Measurements from ENCODE around the gene SEMA4C. TPM values are rescaled to one million over a fixed set of nuclear protein-coding genes. Genes with fewer than 3 reads are reported as not detected.
A peak's percentile ranks its signal among the peaks of the same experiment; 100 is the strongest.

Gene SEMA4C
- total and polyA plus RNA-seq, 8 donors, result 6.7 to 21.8 (median 10.0) TPM

DNA sequence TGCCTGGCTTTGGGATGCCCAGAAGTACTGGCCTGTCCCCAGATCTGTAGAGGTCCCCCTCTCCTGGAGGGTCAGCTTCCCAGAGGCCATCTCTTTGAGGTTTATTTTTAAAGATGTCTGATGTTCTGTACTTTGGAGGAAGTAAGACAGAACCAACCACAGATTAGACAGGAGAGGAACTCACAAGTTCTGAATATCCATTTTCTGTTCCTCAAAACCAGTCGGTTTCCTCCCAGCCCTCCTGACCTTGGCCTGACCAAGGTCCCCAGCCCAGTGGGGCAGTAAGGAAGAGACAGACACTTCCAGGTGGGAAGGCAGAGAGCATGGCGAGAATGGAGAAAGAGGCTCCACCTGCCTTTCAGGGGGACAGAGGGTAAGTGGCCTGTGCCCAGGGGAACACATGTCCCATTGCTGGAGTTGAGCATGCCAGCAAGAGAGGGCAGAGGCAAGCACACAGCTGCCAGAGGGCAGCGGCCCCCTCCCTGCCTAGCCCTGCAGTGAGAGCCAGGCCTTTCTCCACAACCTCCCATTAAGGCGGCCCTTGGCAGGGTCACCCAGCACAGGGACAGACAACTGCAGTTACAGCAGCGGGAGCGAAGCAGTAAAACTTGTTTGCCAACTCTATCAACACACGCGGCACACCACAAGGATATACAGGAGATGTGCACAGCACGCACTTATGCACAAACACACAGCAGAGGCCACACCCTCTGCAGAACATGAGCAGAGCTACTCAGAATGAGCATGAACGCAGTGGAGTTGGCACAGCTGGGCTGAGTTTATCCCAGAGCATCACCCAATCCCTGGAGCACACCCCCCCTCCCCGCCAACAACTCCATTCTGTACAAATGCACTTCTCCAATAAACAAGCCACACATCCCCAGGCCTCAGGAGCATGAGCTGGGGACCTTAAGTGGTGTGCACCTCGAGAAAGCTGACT lies 18.5 kb upstream of the SEMA4C start:
- no peaks in the 10 kb centered on the region for H3K9me3 ChIP-seq
- ATAC-seq (peak; percentile 56 to 86 (median 74)), FAIRE-seq (no peak), DNase-seq (peak in 4 of 6 donors; percentile 40 to 61 (median 57))
- H3K4me3 ChIP-seq, result no peak overlapping the region
- H3K36me3 ChIP-seq, result no peaks in the 10 kb centered on the region
- TF ChIP-seq, protein P1, sequence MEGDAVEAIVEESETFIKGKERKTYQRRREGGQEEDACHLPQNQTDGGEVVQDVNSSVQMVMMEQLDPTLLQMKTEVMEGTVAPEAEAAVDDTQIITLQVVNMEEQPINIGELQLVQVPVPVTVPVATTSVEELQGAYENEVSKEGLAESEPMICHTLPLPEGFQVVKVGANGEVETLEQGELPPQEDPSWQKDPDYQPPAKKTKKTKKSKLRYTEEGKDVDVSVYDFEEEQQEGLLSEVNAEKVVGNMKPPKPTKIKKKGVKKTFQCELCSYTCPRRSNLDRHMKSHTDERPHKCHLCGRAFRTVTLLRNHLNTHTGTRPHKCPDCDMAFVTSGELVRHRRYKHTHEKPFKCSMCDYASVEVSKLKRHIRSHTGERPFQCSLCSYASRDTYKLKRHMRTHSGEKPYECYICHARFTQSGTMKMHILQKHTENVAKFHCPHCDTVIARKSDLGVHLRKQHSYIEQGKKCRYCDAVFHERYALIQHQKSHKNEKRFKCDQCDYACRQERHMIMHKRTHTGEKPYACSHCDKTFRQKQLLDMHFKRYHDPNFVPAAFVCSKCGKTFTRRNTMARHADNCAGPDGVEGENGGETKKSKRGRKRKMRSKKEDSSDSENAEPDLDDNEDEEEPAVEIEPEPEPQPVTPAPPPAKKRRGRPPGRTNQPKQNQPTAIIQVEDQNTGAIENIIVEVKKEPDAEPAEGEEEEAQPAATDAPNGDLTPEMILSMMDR (IDR thresholded peaks at IDR 0.05), result no peak
- peak overlapping the region in 3 of 4 donors; percentile 1 to 60 (median 41) for H3K27ac ChIP-seq
- intact Hi-C loops (cut with DNase I), result no loop called here
- no peaks in the 10 kb centered on the region for H3K27me3 ChIP-seq
- peaks cover 0 to 8% (median 6%) of the 10 kb centered on the region in 3 donors for H3K4me1 ChIP-seq
- 34 to 39% methylated on average over 12 of the region's 12 CpGs for WGBS, 2 donors

DNA sequence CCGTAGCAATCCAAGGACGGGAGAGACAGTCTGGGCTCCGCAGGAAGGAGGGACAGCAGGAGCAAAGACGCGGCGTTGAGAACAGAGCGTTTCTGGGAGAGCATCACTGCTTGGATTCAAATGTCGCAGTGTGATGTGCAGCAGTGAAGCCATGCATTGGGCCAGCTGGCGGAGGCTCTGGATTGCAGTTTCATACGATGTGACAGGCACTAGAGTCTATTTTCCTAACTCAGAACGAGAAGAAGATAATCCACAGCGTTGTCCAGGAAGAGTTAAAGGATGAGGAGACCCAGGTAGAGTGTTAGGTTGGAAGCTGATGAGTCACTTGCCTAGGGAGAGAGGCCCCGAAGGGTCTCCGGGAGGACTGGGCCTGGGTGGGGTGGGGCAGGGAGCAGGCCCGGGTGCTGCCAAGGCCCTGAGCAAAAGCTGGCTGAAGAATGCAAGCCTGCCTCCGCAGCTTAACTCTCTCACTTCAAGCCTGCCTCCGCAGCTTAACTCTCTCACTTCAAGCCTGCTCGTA lies 17.7 kb upstream of the SEMA4C start:
- TF ChIP-seq, protein P1 (IDR thresholded peaks at IDR 0.05), result no peak
- H3K27ac ChIP-seq, result peak overlapping the region in 3 of 4 donors; percentile 1 to 60 (median 41)
- peaks cover 0 to 8% (median 6%) of the 10 kb centered on the region in 3 donors for H3K4me1 ChIP-seq
- ATAC-seq (peak in 3 of 4 donors; percentile 5 to 15 (median 13)), DNase-seq (no peak), FAIRE-seq (no peak)
- intact Hi-C loops (cut with DNase I), result no loop called here
- no peaks in the 10 kb centered on the region for H3K9me3 ChIP-seq
- no peaks in the 10 kb centered on the region for H3K36me3 ChIP-seq
- no peak overlapping the region for H3K4me3 ChIP-seq
- no peaks in the 10 kb centered on the region for H3K27me3 ChIP-seq
- WGBS, 2 donors, result 77 to 84% methylated on average over 18 of the region's 18 CpGs

DNA sequence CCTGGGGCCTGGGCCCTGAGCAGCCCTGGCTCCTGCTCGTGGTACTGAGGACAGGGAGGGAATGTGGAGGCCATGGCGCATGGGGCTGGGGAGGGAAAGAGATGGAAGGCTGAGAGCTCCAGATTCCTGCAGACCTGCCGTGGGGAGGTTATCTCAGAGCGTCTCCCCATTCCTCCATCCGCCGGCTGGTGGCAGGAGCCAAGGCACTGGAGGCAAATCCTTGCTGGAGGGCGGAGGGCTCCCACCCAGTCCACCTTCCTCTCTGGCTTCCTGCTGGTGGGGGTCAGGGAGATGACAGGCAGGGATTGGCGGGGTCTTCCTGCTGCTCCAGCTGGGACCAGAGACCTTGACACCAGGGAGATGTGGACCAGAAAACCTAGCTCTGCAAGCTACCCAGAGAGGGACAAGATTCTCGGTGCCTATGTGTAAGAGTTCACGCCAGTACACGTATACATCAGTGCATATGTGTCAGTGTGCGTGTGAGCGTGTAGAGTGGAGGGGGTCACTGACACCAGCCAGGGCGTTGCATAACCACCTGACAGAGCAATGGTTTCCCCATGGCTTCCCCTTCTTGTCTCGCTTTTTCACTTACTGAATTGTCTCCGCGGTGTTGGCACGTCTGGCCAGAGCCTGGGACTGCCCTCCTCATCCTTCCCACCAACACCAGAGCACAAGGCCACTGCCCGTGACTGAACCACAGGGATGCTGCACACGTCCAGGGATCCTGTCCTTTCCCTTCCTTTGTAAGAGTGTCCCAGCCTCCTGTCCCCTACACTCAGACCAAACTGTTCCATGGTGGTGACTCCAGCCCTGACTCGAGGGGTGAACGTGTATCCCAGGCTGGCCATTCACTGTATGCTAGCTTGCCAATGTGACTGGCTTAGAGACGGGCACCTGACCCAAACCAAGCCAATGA lies 15.8 kb upstream of the SEMA4C start:
- TF ChIP-seq, protein P1 (IDR thresholded peaks at IDR 0.05), result no peak
- H3K27me3 ChIP-seq, result no peaks in the 10 kb centered on the region
- no peak for FAIRE-seq
- H3K36me3 ChIP-seq, result no peaks in the 10 kb centered on the region
- no peak for ATAC-seq
- no peaks in the 10 kb centered on the region for H3K9me3 ChIP-seq
- intact Hi-C loops (cut with DNase I), result no loop called here
- H3K4me1 ChIP-seq, result peaks cover 0 to 8% (median 6%) of the 10 kb centered on the region in 3 donors
- 87 to 92% methylated on average over 23 of the region's 23 CpGs for WGBS, 2 donors
- DNase-seq, result no peak
- H3K27ac ChIP-seq, result no peak overlapping the region
- H3K4me3 ChIP-seq, result no peak overlapping the region

DNA sequence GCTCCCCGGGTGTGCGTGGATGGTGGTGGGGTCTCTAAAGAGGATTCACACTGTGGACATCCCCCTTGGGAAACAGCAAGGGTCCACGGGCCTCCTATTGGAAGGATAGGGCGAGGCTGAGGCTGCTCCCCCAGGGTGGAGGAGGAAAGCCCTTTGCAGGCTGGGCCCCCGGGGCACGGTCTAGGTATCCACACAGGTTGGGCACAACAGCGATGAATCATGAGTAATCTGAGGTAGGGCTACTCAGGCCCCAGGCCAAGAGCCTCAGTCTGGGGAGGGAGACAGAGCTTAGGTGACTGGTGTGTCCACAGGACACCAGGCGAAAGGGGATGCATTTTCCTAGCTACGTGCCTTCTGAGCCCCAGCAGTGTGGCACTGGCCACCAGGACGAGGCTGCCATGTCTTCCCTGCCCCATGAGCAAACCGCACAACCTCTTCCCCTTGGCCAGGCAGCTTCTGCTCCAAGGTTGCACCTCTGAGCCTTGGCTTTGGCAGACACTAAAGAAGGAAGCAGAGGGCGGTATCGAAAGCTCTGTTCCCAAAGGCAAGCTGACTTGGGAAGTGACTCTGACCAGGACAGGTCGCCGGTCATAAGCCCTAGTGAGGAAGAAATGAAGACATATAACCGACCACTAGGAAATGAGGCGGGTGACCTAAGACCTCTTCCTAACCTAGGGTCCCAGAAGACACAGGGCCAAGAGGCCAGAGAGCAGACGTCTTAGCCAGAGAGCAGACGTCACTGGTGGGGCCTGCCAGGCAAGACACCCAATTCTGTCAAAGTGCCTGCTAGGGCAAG lies 14.6 kb upstream of the SEMA4C start:
- intact Hi-C loops (cut with DNase I), result no loop called here
- 82 to 90% methylated on average over 19 of the region's 19 CpGs for WGBS, 2 donors
- ATAC-seq, result no peak

More for the DNA sequence above, 14.6 kb upstream of the SEMA4C start:
- no peak overlapping the region for H3K4me3 ChIP-seq
- H3K27ac ChIP-seq, result no peak overlapping the region
- peak in 1 of 6 donors; percentile 47 for DNase-seq
- H3K27me3 ChIP-seq, result no peaks in the 10 kb centered on the region
- peaks cover 0 to 8% (median 6%) of the 10 kb centered on the region in 3 donors for H3K4me1 ChIP-seq
- TF ChIP-seq, protein P1 (IDR thresholded peaks at IDR 0.05), result no peak
- FAIRE-seq, result no peak
- H3K36me3 ChIP-seq, result no peaks in the 10 kb centered on the region
- no peaks in the 10 kb centered on the region for H3K9me3 ChIP-seq
